ENCODE measurements around the gene PYGO1.

DNA sequence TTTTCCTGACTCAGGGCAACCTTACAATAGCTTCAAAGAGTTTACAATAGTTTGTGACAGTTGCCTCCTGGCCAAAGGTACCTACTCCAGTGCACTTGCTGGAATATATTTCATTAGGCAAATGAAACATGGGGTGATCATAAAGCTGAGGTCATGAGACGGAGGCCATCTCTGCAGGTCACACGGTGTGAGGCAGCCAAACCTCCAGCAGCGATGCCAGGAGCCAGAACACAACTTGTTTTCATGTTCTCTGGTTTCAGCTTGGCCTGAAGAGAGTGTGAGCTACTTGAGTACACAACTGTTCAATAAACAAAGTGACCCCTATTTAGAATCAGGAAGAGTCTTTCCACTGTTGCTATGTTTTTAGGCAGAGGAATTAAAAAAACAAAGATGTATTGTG is 42.7 kb upstream of the PYGO1 start:
- TF ChIP-seq POLR2A (IDR thresholded peaks at IDR 0.05) = no peak
- TF ChIP-seq, protein P1, sequence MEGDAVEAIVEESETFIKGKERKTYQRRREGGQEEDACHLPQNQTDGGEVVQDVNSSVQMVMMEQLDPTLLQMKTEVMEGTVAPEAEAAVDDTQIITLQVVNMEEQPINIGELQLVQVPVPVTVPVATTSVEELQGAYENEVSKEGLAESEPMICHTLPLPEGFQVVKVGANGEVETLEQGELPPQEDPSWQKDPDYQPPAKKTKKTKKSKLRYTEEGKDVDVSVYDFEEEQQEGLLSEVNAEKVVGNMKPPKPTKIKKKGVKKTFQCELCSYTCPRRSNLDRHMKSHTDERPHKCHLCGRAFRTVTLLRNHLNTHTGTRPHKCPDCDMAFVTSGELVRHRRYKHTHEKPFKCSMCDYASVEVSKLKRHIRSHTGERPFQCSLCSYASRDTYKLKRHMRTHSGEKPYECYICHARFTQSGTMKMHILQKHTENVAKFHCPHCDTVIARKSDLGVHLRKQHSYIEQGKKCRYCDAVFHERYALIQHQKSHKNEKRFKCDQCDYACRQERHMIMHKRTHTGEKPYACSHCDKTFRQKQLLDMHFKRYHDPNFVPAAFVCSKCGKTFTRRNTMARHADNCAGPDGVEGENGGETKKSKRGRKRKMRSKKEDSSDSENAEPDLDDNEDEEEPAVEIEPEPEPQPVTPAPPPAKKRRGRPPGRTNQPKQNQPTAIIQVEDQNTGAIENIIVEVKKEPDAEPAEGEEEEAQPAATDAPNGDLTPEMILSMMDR (IDR thresholded peaks at IDR 0.05) = no peak
